Stimulated activated CD8-positive, alpha-beta memory T cell treated with anti-CD3 and anti-CD28 coated beads, Interleukin-7, amount 100 ng/mL, for 4 hours (primary cell): Measurements from ENCODE around the gene GPS1.
A peak's percentile ranks its signal among the peaks of the same experiment; 100 is the strongest.

ENCODE experiments used
- DNase-seq, 2 donors: peaks; one replicate each; pipeline ENCODE4 v3.0.0-alpha.2; 2020; ENCODE audit warnings: low read depth in 2 of 2

Gene GPS1

DNA sequence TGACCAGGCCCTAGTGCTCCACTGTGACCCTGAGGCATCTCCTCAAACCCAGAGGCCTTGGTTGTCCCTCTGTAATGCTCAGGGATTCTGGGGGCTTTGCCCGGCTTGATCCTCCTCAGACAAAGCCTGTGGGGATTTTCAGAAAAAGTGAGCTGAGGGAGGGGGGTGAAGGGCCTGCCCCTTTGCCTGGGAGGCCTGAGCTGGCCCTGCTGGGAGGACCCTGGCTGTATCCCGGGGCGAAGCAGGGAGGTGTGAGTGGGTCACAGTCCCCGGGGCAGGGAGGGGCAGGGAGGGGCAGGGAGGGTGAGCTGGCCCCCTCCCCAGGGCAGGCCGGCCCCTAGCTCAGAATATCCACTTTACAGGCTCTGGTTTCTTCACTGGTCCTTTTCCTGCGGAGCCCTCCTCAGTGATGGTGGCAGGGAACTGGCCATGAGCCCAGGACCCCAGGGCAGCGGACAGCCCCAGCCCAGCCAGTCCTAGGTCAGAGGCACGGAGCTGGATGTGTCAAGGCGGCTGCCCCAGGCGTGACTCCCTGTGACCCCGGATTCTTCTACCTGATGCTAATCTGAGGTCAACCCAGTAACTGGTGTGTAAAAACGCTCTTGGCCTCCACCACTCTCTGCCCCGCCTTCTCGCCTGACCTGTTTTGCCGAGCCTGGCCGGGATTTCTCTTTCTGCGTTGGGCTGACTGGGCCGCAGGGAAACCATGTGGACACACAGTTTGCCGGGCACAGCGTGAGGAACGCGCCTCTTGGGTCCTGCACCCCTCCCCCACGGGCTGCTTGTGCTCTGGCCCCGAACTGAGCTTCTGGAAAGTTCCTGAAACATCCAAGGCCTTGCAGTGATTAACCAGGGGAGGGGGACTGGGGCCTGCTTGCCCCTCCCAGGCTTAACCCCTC is 52.1 kb downstream of the GPS1 start:
- DNase-seq = no peak

GRCh38 chr17:82104797-82105416 is 53.2 kb downstream of the GPS1 start:
- DNase-seq = no peak

- DNase-seq = no peak
Measured at GRCh38 chr17:82105417-82105881, 53.8 kb downstream of the GPS1 start.

DNA sequence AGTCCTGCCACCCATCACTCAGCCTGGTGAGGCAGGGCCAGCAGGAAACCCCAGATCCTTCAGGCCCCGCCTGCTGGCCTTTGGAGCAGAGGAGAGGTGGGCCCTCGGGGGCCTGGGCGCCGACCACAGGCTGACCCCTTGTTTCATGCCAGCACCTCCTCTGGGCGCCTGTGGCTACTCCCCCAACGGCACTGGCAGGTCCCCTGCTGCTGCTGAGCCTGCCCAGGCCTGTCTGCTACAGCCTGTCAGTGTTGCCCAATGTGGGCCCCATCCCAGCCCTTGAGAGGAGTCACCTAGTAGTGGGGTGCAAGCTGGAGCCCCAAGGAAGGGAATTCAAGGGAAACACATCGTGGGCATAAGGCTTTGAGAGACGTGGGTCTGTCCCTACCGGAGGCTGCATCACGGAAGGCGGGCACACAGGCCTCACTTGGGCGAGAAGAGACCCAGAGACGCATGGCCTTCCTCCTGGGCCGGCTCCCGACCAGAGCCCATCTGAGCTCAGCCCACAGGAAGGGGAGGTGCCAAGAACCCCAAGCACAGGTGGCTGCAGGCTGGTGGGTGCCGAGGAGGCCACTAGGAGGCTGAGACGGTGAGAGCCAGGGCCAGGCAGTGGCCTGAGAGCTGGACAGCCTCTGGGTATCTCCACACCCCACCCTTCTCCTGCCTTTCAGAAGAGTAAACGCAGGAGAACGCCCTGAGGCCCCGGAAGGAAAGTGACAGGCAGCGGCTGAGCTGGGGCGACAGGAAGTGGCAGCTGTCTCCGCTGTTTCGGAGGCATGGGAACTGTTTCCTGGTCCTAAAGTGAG is 54.4 kb downstream of the GPS1 start:
- peak; percentile 27 to 52 for DNase-seq

GRCh38 chr17:82106688-82107305 is 55.1 kb downstream of the GPS1 start:
- DNase-seq = no peak
